Gastroesophageal sphincter (tissue), 4 donors: ENCODE data around the gene COL5A2. TPM values are rescaled to one million over a fixed set of nuclear protein-coding genes. Genes with fewer than 3 reads are reported as not detected.

Experiments
- ATAC-seq: fragments of 150-250 bp; one replicate; pipeline ENCODE4 v1.9.1; 2016; ENCODE audit warnings: mild to moderate bottlenecking, moderate library complexity
- H3K27ac ChIP-seq, 4 donors: fragments of 200-600 bp; sonication (generic) in 3 of 4; 1 replicate in 3 of 4; 2 replicates in 1 of 4; pipeline ENCODE4 v1.5.1; 2016 to 2019
- H3K27me3 ChIP-seq: fragments of 200-600 bp; sonication (generic); one replicate; pipeline ENCODE4 v1.5.1; 2019
- H3K36me3 ChIP-seq, 2 donors: fragments of 200-600 bp; sonication (generic); one replicate each; pipeline ENCODE4 v1.5.1; 2019; ENCODE audit warnings: control low read depth in 1 of 2
- H3K4me1 ChIP-seq, 3 donors: fragments of 200-600 bp; sonication (generic); 1 replicate in 2 of 3; 2 replicates in 1 of 3; pipeline ENCODE4 v1.5.1; 2016 to 2019; ENCODE audit warnings: control low read depth in 2 of 3
- H3K4me3 ChIP-seq, 2 donors: fragments of 200-600 bp; sonication (generic); one replicate each; pipeline ENCODE4 v1.5.1; 2019; ENCODE audit warnings: mild to moderate bottlenecking in 1 of 2, moderate library complexity in 1 of 2
- H3K9me3 ChIP-seq, 3 donors: fragments of 200-600 bp; sonication (generic); one replicate each; pipeline ENCODE4 v1.5.1; 2017 to 2019; ENCODE audit warnings: control low read depth in 2 of 3
- EP300 ChIP-seq: sonication (generic); formaldehyde crosslinking; IDR thresholded peaks from one replicate; pipeline ENCODE4 v1.6.1; 2017; ENCODE audit warnings: antibody characterized with exemption, mild to moderate bottlenecking
- POLR2A ChIP-seq, 2 donors: fragments of 450-650 bp; IDR thresholded peaks; one replicate each; pipeline ENCODE4 v1.6.1; 2017; ENCODE audit warnings: antibody characterized with exemption in 2 of 2, mild to moderate bottlenecking in 2 of 2, moderate library complexity in 1 of 2
- POLR2AphosphoS5 ChIP-seq: sonication (generic); formaldehyde crosslinking; IDR thresholded peaks from one replicate; pipeline ENCODE4 v1.6.1; 2017; ENCODE audit warnings: antibody characterized with exemption
- WGBS, 2 donors: methylation state at CpG; one replicate each; pipeline ENCODE4 v1.1.5; 2018; ENCODE audit warnings: low coverage in 1 of 2; 5-methylcytosine and 5-hydroxymethylcytosine counted together
- total RNA-seq, 4 donors: library from RNA; depleted of rRNA; stranded (reverse); fragments of >200 nt; gene quantifications; one replicate each; pipeline ENCODE4 v1.1.0, GENCODE V29; 2016
- TF ChIP-seq, protein P1 (sequence below), 4 experiments: fragments of 200-600 bp in 2 of 4; fragments of 450-650 bp in 2 of 4; sonication (generic) in 1 of 4; IDR thresholded peaks; one replicate each; pipeline ENCODE4 v1.5.1; 2017 to 2019; ENCODE audit warnings: antibody characterized with exemption in 4 of 4, mild to moderate bottlenecking in 2 of 4, moderate library complexity in 2 of 4

COL5A2 gene
- total RNA-seq, 4 donors from 2014 or later = 57.3 to 104 (median 80.9) TPM

DNA sequence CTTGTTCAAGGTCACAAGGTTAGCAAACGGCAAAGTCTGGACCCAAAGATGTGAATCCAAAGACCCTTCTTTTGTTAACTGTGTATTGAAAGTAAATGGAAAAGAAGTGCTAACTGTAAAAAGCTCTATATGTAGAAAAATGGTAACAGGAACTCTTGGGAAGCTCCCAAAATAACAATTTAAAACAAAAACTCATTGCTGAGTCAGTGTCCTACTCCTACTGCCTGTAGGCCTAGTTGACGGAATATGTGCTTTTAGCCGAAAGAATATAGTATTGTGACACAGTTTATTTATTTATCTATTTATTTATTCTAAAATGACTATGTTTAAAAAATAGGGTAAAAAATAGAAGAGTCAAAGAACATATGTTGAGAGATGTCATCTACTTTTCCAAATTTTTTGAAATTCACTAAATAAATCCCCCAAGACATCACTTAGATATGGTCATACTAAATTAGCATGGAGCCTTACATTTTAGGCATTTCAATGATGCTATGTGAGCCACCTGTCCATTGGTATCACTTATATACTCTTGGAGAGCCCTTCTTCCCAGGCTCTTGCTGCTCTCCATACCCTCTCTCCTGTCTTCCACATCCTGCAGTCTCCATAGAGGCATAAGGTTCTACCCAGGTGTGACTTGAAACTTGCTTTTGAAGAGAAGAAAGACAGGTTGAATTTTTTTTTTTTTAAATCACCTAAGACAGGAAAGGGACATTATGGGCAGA is 13.7 kb downstream of the COL5A2 start:
- no peaks in the 10 kb centered on the region for H3K27me3 ChIP-seq
- ATAC-seq = no peak

GRCh38 chr2:189164746-189165145 is 14.8 kb downstream of the COL5A2 start:
- peak; percentile 57 for ATAC-seq
- Histone ChIP-seq H3K4me3 (no peak overlapping the region), H3K36me3 (no peaks in the 10 kb centered on the region), H3K4me1 (peaks cover 11 to 77% (median 12%) of the 10 kb centered on the region in 3 donors), H3K27ac (peak overlapping the region in 1 of 4 donors; percentile 64), H3K27me3 (no peaks in the 10 kb centered on the region), H3K9me3 (no peaks in the 10 kb centered on the region)
- TF ChIP-seq, protein P1, sequence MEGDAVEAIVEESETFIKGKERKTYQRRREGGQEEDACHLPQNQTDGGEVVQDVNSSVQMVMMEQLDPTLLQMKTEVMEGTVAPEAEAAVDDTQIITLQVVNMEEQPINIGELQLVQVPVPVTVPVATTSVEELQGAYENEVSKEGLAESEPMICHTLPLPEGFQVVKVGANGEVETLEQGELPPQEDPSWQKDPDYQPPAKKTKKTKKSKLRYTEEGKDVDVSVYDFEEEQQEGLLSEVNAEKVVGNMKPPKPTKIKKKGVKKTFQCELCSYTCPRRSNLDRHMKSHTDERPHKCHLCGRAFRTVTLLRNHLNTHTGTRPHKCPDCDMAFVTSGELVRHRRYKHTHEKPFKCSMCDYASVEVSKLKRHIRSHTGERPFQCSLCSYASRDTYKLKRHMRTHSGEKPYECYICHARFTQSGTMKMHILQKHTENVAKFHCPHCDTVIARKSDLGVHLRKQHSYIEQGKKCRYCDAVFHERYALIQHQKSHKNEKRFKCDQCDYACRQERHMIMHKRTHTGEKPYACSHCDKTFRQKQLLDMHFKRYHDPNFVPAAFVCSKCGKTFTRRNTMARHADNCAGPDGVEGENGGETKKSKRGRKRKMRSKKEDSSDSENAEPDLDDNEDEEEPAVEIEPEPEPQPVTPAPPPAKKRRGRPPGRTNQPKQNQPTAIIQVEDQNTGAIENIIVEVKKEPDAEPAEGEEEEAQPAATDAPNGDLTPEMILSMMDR (IDR thresholded peaks at IDR 0.05) = no peak
- TF ChIP-seq POLR2AphosphoS5 = peak; percentile 47
- 25 to 26% methylated on average over 1 of the region's 1 CpG for WGBS, 2 donors

More for the DNA sequence above, 13.7 kb downstream of the COL5A2 start:
- Histone ChIP-seq H3K4me1 (peaks cover 11 to 81% (median 12%) of the 10 kb centered on the region in 3 donors), H3K4me3 (no peak overlapping the region), H3K36me3 (no peaks in the 10 kb centered on the region), H3K9me3 (no peaks in the 10 kb centered on the region), H3K27ac (peak overlapping the region in 1 of 4 donors; percentile 26)
- 70 to 95% methylated on average over 3 of the region's 3 CpGs for WGBS, 2 donors
- TF ChIP-seq EP300 = no peak
- TF ChIP-seq POLR2AphosphoS5 = no peak
- TF ChIP-seq, protein P1 (IDR thresholded peaks at IDR 0.05) = no peak
- TF ChIP-seq POLR2A (IDR thresholded peaks at IDR 0.05) = no peak

DNA sequence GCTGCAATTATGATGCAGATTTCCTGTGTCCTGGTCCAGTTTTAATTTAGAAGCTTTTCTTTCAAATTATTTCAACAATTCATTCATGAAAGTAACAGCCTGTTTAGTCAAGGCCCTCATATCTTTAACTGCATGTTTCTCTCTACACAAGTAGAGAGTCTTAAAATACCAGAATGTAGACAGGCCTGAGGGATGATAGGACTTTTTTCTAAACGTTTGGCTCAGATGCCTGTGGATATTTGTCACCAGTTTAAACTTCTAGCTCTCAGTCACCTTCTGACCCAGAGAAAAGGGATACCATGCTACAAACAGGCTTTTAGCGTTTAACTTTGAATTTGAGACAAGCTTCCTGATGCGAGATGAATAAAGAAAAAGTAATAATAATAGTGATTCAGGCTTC is 15.7 kb downstream of the COL5A2 start:
- no peak for ATAC-seq
- WGBS, 2 donors = 6 to 8% methylated on average over 3 of the region's 3 CpGs
- Histone ChIP-seq H3K27ac (peak overlapping the region; percentile 29 to 70 (median 52)), H3K27me3 (no peaks in the 10 kb centered on the region), H3K36me3 (no peaks in the 10 kb centered on the region), H3K4me3 (no peak overlapping the region), H3K9me3 (no peaks in the 10 kb centered on the region), H3K4me1 (peaks cover 11 to 74% (median 12%) of the 10 kb centered on the region in 3 donors)
- TF ChIP-seq POLR2A (IDR thresholded peaks at IDR 0.05) (no peak), POLR2AphosphoS5 (peak; percentile 46)

- ATAC-seq = no peak
- H3K9me3 ChIP-seq = no peaks in the 10 kb centered on the region
- H3K36me3 ChIP-seq = no peaks in the 10 kb centered on the region
- no peak overlapping the region for H3K27ac ChIP-seq
- H3K27me3 ChIP-seq = no peaks in the 10 kb centered on the region
- no peak for TF ChIP-seq EP300
- no peak for TF ChIP-seq POLR2A (IDR thresholded peaks at IDR 0.05)
- TF ChIP-seq, protein P1 (IDR thresholded peaks at IDR 0.05) = no peak
- no peak for TF ChIP-seq POLR2AphosphoS5
- no peak overlapping the region for H3K4me3 ChIP-seq
- peaks cover 11 to 70% (median 12%) of the 10 kb centered on the region in 3 donors for H3K4me1 ChIP-seq
These were observed 17.0 kb downstream of the COL5A2 start for GRCh38 chr2:189162566-189162965.

GRCh38 chr2:189161894-189162293 is 17.7 kb downstream of the COL5A2 start:
- no peaks in the 10 kb centered on the region for H3K36me3 ChIP-seq
- no peak overlapping the region for H3K27ac ChIP-seq
- ATAC-seq = no peak
- no peaks in the 10 kb centered on the region for H3K27me3 ChIP-seq
- H3K9me3 ChIP-seq = no peaks in the 10 kb centered on the region
- TF ChIP-seq POLR2A (IDR thresholded peaks at IDR 0.05) = no peak
- TF ChIP-seq, protein P1 (IDR thresholded peaks at IDR 0.05) = no peak
- no peak for TF ChIP-seq POLR2AphosphoS5
- TF ChIP-seq EP300 = no peak
- WGBS, 2 donors = 71 to 100% methylated on average over 2 to 3 of the region's 3 CpGs
- peaks cover 11 to 67% (median 12%) of the 10 kb centered on the region in 3 donors for H3K4me1 ChIP-seq
- H3K4me3 ChIP-seq = no peak overlapping the region
